Hepatocyte (in vitro differentiated cells): ENCODE measurements around the gene ZNF446.

Source experiments
- CTCF ChIP-seq: fragments of 200-600 bp; sonication (generic); IDR thresholded peaks from 2 replicates; pipeline ENCODE4 v1.5.1; 2016; ENCODE audit warnings: antibody characterized with exemption, mild to moderate bottlenecking; ENCODE audit not compliant: poor library complexity
- EZH2 ChIP-seq: fragments of 200-600 bp; sonication (generic); IDR thresholded peaks from 2 replicates; pipeline ENCODE4 v1.6.1; 2016; ENCODE audit warnings: antibody characterized with exemption, mild to moderate bottlenecking, borderline replicate concordance
- EZH2phosphoT487 ChIP-seq: fragments of 200-600 bp; sonication (generic); IDR thresholded peaks from one replicate; pipeline ENCODE4 v1.6.1; 2018; ENCODE audit warnings: antibody characterized with exemption, mild to moderate bottlenecking, low read depth, moderate library complexity; ENCODE audit not compliant: unreplicated experiment, severe bottlenecking

DNA sequence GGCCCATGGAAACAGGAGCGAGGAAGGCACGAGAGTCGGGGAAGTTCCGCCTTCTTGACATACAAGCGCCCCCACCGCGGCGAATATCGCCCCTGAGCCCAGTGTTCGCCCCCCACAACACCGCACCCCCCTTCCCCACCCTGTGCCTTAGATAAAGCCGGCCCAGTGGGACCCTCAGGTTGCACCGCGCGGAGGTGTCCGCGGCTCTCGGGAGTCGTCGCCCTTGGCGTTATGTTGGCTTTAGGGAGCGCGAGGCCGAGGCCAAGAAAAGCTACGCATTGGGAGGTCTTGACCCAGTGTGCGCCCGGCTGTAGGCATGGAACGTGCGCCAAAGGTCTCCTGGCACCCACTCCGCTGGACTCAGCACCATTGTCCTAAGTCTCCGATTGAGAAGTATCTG lies 35.6 kb upstream of the ZNF446 start:
- TF ChIP-seq CTCF (no peak), EZH2 (no peak), EZH2phosphoT487 (no peak)
